IPS-NIHi7 (cell line): Measurements from ENCODE around the gene SKP2.
"Not testable (repeated sequence)": the region's sequence is repeated elsewhere in the genome, so short reads cannot be mapped to it uniquely, and the experiment has no call there.

Experiments
- DNase-seq: peaks from one replicate; pipeline ENCODE4 v3.0.0; 2012; ENCODE audit warnings: mixed read lengths; ENCODE audit errors: extremely low spot score

The SKP2 gene

GRCh38 chr5:36151434-36152323 is at the start of gene SKP2, which contains the start of gene LMBRD2:
TSS of gene SKP2 (plus strand) at chr5:36152111. CDS start at chr5:36152263, 152 bp downstream.
TSS of gene LMBRD2 (minus strand) at chr5:36151887. CDS start at chr5:36143349, 8,538 bp downstream.
- DNase-seq, result peak; percentile 95

GRCh38 chr5:36105819-36106218 is 46.1 kb upstream of the SKP2 start:
- DNase-seq, result no peak

GRCh38 chr5:36108758-36109460 is 43.0 kb upstream of the SKP2 start:
- DNase-seq, result no peak

- no peak for DNase-seq
Observed at GRCh38 chr5:36111238-36111637, 40.7 kb upstream of the SKP2 start.

GRCh38 chr5:36125868-36126267 is 26.0 kb upstream of the SKP2 start:
- no peak for DNase-seq

- DNase-seq, result no peak
Observed at GRCh38 chr5:36128795-36129194, 23.1 kb upstream of the SKP2 start.

- not testable (repeated sequence) for DNase-seq
Observed at GRCh38 chr5:36129666-36130065, 22.2 kb upstream of the SKP2 start.

- DNase-seq, result not testable (repeated sequence)
Observed at GRCh38 chr5:36133009-36133408, 18.9 kb upstream of the SKP2 start.

GRCh38 chr5:36135988-36136387 is 15.9 kb upstream of the SKP2 start:
- DNase-seq, result no peak

- DNase-seq, result no peak
Observed at GRCh38 chr5:36136581-36136980, 15.3 kb upstream of the SKP2 start.

- no peak for DNase-seq
Observed at GRCh38 chr5:36138900-36139683, 12.8 kb upstream of the SKP2 start.

GRCh38 chr5:36145311-36145710 is 6.6 kb upstream of the SKP2 start:
- no peak for DNase-seq

GRCh38 chr5:36146390-36146789 is 5.5 kb upstream of the SKP2 start:
- DNase-seq, result no peak

GRCh38 chr5:36147681-36148080 is 4.2 kb upstream of the SKP2 start:
- no peak for DNase-seq

- peak; percentile 41 for DNase-seq
Observed at GRCh38 chr5:36150676-36151433, 1.1 kb upstream of the SKP2 start.

- DNase-seq, result peak; percentile 22
Observed at GRCh38 chr5:36152324-36153297, 700 bp downstream of the SKP2 start.

GRCh38 chr5:36153298-36153677 is 1.4 kb downstream of the SKP2 start:
- DNase-seq, result no peak

GRCh38 chr5:36153726-36154125 is 1.8 kb downstream of the SKP2 start:
- DNase-seq, result no peak

GRCh38 chr5:36155291-36155690 is 3.4 kb downstream of the SKP2 start:
- no peak for DNase-seq

GRCh38 chr5:36156121-36156601 is 4.2 kb downstream of the SKP2 start:
- no peak for DNase-seq
